ENCODE measurements around the gene PTH1R. TPM values are rescaled to one million over a fixed set of nuclear protein-coding genes. Genes with fewer than 3 reads are reported as not detected.

PTH1R gene
- total RNA-seq, 1 donor from 2014 or later: 25.5 TPM

DNA sequence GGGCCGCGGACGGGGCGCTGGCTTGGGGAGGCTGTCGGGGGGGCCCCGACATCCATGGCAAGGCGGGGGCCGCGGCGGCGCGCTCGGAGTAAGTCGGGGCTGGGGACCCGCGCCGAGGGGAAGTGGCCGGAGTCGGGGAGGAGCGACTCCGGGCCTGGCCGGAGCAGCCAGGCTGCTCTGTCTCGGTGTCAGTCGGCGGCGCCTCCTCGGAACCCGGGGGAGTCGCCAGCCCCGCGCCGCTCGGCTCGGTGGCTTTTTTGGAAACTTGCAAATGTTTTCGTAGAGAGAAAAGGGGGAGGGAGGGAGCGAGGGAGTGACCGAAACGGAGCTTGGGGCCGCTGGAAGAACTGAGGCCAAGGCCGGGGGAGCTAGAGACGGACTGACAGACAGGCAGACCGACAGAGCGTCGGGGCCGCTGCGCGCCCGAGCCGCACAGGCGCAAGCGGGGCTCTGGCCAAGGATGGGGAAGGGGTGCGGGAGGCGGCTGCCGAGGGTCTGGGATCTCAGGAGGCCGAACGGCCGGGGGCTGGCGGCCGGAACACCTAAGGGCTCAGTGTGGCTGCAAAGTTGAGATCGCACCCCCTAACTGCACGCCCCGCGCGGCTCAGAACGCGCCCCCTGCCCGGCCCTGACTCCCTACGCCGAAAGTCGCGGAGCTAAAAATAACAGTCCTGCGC lies 5.0 kb downstream of the PTH1R start:
- peak; percentile 77 for DNase-seq (ENCODE audit: low spot score)

DNA sequence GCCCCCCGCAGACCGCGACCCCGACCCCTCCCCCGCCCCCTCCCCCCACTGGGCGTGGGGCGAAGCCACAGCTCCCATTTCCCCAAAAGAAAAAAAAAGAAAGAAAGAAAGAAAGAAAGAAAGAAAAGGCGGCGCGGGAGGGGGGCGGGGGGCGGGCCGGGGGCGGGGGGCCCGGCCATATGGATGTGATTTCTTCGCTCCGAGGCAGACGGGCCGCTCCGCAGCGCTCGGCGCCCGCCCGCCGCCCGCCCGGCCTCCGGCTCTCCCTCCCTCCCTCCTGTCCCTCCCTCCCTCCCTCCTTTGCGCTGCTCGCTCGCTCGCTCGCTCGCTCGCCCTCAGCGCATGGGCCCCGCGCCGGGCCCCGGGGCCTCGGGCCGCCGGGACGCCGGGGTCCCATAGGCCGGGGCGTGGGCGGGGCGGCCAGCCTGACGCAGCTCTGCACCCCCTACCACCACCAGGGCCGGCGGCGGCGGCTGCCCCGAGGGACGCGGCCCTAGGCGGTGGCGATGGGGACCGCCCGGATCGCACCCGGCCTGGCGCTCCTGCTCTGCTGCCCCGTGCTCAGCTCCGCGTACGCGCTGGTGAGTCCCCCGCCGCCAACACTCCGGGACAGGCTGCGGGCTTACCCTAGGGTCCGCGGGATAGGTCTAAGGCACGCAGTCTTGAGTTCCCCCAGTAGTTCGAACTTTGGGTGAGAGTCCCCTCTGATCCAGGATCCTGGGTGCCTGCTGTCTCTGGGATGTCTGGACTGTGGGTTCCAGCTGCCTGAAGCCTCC lies 5.7 kb downstream of the PTH1R start:
- DNase-seq (ENCODE audit: low spot score): no peak

DNA sequence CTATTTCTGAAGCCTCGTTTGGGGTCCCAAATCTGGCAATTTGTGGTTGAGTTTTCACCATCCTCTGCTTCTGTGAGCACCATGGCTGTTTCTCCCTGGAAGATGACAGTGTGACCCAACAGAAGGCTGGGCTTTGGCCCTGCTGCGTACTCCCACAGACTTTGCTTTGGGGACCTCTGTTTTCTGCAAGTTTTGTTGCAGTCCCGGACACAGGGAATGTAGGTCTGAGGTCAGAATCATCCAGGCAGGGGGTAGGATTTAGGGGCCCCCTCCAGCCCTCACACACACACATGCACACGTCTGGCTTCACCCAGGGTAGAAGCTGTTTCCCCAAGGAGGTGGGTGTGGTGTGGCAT lies 6.3 kb downstream of the PTH1R start:
- DNase-seq (ENCODE audit: low spot score): no peak

DNA sequence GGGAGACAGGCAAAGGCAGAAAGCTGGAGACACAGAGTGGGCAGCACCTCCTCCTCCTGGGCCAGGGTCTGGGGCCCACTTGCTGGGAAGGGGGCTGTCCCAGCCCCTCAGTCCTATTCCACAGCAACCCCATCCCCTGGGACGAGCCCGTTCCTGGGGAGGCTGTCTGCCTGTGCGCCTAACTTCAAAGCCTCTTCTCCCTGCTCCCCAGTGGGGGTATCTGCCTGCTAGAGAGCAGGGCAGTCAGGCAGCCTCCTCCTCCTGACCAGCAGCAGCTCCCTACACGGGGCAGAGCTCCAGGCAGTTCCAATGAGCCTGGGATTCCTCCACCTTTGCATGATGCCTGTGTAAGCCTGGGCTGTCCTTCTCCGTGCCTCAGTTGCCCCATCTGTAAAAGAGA lies 6.9 kb downstream of the PTH1R start:
- no peak for DNase-seq (ENCODE audit: low spot score)

DNA sequence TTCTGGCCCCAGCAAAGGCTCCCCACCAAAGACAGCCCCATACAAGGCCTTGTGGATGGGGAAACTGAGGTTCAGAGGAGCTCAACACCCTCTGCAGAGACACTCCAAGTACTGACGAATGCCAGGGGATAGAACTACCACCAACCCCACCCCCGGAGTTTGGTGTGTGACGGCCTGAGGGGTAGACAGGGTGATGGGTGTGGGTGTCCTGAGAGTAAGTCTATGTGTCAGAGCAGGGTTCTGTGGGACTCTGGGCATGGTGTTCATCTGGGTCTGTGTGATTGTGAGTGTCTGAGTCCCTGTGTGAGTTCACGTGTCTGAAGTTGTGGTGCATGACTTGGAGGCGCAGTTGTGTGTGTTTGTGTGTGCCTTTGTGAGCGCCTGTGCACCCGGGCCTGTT lies 7.4 kb downstream of the PTH1R start:
- no peak for DNase-seq (ENCODE audit: low spot score)

DNA sequence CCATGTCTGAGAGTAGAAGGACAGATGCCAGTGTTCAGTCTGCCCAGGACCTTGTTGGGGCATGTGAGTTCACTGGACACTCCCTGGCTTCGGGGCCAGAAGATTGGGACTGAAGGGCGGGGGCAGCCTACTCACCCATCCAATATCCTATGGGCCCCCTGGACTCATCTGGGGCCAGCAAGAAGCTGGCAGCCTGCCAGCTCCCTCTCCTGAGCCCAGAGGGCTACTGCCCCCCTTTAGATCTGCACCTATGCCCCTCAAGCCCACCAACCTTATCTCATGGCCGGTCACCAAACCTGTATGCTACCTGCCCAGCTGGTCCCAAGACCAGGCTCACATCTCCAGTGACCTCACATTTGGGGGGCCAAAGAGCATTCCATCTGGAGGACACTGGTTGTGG lies 8.1 kb downstream of the PTH1R start:
- no peak for DNase-seq (ENCODE audit: low spot score)

DNA sequence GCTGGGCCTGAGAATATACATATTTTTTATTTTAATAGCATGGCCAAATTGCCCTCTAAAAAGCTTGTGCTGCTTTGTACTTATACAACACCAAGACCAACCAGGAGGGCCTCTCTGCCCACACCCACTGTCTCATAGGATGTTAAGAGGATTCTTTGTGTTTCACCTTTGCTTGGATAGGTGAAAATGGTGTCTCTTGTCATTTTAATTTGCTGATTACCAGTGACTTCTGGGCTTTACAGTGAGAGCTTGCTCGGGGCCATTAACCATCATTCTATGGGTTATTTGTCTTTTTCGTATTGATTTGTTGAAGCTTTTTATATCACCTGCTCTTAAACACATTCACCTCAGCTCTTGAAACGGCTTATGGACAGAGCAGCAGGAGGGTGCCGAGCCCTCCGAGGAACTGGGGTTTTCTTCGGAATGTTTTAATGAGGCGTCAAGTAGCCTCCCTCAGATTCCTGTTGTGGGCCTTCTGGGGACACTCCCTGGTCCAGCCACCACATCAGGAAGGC lies 10.5 kb downstream of the PTH1R start:
- DNase-seq (ENCODE audit: low spot score): no peak

DNA sequence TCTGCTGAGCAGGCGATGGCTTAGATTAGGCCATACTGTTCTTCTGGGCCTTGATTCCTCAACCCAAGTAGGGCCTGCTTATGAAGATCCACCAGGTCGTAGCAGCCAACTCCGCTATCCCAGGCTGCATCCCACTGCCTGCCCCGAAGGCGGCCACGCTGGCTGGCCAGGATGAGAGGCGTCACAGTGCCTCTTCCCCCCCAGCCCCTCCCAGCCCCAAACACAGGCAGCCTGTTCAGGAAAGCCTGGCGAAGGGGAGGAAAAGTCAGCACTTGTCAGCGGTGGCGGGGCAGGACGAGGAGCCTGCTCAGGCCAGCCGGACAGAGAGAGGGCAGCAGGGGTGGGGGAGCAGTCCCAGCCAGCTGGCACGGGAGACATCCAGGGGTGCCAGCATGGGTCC lies 11.2 kb downstream of the PTH1R start:
- DNase-seq (ENCODE audit: low spot score): no peak

DNA sequence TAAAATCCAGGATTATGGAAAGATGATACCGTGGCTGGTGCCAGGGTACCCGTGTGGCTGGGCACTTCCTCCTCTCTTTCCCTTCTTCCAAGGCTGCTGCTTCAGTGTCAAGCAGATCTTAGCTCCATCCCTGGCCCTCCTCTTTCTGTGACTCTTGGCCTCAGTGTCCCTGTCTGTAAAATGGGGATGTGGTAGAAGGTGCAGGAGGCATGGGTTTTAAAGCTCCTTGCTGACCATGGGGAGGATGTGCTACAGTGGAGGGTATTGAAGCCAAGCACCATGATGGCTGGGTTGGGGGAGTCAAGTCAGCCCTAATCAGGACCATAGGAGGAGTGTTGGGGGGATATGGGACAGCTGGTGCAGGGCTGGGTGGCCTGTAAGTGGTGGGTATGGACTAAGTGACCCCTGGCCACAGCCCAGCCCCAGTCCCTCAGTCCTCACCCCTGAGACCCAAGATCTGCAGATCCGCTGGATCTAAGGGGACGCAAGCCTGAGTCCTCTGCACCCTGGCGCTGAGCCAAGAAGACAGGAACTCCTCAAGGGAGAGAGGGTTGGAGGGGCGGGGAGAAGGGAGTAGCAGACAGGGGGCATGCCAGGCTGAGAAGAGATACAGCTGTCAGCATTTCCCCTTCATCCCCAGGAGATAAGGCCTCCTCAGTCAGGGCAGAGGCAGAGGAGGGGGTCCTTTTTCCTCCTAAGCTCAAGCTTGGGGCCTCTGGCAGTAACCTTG lies 12.0 kb downstream of the PTH1R start:
- DNase-seq (ENCODE audit: low spot score): peak; percentile 79

DNA sequence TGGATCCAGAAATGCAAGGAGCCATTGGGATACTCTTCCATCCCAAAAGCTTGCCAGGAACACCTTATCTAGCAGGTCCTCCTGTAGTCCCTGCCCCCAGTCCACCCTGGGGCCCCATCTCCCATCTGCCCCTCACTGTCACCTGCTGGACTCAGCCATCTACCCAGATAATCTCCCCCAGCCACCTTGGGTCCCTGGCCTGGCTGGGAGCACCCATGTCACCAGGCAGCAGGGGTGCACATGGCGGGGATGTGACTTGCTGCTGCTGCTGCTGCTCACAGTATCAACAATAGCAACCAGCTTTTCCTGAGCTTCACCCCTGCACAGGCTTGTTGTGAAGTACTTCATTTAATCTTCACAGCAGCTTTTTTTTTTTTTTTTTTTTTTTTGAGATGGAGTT lies 12.6 kb downstream of the PTH1R start:
- DNase-seq (ENCODE audit: low spot score): no peak

DNA sequence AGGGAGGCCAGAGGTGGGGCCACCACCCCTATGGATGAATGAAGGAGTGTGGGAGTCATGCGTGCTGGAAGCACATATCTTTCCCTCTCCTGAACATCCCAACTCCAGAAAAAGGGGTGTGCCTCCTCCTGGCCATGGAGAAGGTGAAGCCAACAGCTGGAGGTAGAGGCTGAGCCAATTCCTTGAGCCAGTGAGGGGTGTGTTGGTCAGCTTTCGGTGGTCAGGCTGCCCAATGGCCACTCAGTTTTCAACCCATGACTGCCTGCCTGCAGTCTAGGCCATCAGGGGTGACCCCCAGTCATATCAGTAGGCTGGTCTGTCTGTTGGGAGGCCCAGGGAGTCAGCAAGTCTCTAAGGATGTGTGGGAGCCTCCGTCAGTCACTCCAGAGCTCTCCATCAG lies 13.6 kb downstream of the PTH1R start:
- DNase-seq (ENCODE audit: low spot score): no peak

DNA sequence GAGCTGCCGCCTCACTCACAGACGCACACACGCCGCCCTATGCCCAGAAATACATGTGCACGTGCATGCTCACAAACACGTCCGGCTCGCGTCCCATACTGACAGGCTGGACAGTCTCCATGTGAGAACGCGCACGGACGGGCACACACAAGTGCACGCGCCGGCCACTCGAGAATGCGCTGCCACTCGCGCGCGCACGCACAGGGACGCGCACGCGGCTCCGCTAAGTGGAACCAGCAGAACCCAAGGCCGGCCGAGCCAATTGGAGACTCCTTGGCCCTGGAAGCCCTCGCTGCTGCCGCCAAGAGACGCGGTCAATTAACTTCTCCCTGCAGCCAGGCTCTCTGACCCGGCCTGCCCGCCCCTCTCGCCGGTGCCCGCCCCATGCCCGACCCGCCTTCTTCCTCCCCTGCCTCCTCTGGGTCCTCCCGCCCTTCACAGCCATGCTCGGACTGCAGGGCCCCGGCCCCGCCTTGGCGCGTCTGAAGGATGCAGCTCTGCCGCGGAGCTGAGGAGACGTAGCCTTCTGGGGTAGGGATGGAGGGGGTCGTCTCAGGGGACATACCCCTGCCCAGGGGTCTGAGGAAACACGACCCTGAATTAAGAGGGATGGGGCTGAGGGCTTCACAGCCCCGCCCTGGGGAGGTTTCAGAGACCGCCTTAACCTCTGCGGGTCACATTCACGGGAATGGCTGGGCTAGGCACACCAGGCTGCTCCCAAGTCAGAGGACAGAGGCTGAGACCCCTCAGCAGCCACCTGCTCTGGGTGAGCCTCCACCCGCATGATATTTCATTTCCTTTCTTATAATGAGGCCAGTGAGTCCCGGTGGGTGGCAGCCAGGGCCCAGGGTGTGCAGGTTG lies 15.0 kb downstream of the PTH1R start:
- peak; percentile 90 for DNase-seq (ENCODE audit: low spot score)

DNA sequence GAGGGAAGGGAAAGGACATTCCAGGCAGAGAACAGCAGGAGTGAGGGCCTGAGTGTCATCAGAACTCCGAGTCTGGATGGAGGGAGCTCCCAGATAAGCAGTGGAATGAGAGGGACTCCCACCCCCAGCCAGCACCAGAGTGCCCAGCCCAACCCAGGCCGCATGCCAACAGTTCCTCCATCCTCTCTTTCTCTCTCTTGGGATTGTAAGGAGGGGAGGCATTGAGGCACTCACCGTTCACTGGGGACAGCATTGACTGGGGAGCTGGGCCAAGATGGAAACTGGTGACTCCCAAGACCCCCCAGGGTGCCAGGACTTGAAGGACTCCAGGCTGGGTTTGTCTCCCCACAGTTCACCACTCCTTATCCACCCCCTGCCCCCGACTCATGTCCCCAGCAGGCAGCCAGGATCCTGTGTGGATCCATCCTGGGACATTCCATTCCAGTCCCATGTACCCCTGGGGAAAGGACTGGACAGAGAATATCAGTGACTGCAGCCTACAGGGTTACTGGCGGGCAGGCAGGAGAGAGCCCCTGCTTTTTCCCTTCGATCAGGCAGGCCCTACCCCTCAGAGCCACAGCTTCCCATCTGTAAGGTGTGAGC lies 15.7 kb downstream of the PTH1R start:
- peak; percentile 71 for DNase-seq (ENCODE audit: low spot score)

DNA sequence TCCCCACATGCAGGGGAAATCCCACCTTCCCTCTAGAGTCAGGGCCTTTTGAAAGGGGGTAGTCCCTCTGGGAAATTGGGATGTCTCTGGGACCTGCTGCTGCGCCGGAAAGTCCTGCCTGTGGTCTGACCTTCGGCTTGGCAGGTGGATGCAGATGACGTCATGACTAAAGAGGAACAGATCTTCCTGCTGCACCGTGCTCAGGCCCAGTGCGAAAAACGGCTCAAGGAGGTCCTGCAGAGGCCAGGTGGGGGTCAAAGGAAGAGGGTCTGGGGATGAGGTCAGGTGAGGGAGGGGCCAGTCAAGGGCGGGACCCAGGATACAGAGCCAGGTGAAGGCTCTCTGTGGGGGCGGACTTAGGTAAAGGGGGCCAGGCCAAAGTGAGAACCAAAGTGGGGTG lies 16.2 kb downstream of the PTH1R start:
- no peak for DNase-seq (ENCODE audit: low spot score)

DNA sequence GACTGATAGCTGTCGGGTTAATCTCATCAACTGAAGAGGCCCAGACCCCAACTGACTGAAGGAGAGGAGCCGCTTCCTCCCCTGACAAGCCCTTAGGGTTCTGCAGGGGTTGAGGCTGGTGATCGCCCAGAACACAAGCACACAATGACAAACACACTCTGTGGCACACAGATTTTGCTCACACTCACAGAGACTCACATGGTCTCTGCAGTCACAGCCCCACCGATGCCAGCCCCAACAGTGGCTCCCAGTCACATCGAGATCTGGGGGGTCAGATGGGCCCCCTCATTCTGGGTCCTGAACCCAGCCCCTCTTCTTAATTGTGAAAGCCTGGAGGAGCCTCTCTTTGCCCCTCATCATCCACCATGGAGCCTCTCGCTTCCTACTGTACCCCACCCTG lies 16.7 kb downstream of the PTH1R start:
- DNase-seq (ENCODE audit: low spot score): no peak

DNA sequence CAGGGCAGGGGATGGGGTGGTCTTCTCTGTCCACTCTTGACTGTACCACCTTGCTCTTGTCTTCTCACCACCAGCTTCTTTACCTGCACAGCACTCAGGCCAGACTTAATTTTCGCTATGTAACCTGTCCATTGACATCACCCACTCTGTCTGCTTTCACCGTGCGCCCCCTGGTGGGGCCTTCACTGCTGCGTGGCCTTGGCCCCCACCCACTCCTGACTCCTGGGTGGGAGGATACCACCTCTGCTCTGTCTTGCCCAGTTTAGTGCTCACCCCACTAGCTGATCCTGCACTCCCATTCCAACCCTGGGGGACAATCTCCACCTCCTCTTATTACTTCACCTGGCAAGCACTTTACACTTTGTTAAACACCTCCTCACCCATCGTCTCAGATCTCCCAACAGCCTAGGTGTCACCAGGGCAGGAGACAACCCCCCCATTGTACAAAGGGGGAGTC lies 17.7 kb downstream of the PTH1R start:
- DNase-seq (ENCODE audit: low spot score): peak; percentile 67

DNA sequence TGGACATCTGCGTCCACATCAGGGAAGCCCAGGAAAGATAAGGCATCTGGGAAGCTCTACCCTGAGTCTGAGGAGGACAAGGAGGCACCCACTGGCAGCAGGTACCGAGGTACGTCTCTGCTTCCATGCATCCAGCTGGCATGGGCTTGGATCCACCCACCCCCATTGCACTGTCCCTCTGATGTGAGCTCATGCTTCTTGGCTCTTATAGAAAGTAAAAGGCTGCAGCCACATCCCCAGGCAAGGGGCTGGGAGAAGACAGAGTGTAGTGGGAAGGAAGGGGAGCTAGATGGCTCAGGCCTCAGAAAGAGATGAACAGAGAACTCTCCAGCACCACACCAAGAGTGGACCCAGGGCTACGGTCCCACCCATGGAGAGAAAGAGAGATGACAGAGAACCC lies 18.2 kb downstream of the PTH1R start:
- no peak for DNase-seq (ENCODE audit: low spot score)

DNA sequence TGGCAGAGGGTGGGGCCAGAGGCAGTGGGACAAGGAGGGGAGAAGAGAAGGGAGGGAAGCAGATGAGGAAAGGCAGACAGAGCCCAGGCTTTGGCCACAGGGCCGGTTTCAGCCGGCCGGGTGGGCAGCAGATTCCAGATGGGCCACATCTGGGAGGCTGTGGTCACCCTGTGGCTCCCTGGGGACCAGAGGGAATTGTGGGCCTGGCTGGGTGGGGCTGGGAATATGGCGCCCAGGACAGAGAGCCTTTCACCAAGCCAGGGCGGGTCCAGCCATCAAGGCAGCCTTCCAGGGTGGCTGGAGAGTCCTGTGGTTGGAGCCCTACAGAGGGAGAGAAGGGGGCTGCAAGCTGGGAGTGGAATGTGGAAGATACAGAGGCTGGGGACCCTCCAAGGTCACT lies 18.9 kb downstream of the PTH1R start:
- no peak for DNase-seq (ENCODE audit: low spot score)

DNA sequence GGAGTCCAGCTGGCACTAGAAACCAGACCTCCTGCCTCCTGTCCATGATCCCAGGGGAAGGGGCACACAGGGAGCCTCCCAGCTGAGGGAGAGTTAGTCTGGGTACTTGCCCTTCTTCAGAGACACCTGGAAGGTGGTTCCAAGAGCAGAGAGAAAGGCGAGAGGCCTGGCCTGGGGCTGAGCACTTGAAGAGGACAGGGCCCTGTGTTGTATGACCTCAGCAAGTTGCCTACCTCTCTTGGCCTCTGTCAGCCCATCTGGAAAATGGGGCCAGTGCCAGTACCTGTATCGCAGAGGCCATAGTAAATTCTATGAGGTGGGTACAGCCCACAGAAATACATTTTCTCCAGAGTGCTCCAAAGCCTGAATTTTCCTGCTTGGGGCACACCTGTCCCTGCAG lies 19.5 kb downstream of the PTH1R start:
- no peak for DNase-seq (ENCODE audit: low spot score)

DNA sequence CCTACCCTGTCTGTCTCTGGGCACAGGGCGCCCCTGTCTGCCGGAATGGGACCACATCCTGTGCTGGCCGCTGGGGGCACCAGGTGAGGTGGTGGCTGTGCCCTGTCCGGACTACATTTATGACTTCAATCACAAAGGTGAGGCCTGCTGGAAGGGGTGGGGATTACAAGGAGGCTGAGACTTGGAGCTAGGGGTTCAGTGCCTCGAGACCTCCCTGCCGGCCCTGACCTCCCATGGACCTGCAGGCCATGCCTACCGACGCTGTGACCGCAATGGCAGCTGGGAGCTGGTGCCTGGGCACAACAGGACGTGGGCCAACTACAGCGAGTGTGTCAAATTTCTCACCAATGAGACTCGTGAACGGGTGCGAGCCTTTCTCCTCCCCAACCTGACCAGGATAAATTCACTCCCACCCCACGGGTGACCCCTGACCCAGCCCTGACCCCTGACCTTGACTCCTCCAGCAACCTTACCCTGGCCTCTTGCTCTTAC lies 20.4 kb downstream of the PTH1R start:
- DNase-seq (ENCODE audit: low spot score): no peak
